DMS 273 treated with DMSO at 0.1 percent for 48 hours (cell line): ENCODE results near the gene CPSF3.
A peak's percentile ranks its signal among the peaks of the same experiment; 100 is the strongest.

ENCODE experiments used
- DNase-seq: peaks from one replicate; lab custom pipeline; 2025; lab: John Stamatoyannopoulos, UW

The CPSF3 gene

DNA sequence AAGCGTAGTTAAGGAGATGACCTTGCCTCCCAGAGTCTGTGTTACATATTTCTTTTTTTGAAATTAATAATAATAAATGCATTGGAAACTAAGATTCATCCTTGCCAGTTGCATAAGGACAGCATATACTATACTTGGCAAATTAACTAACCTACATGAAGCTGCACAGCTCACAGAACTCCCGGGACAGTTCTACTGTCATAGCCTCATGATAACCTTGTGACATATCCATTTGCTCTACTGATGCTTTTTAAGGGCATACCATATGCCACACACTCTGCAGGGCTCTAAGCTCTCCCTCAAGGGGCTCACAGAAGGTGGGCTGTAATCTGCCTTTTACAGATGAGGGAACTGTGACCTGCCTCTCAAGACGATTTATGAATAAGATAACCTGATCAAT lies 3.9 kb upstream of the CPSF3 start:
- no peak for DNase-seq

DNA sequence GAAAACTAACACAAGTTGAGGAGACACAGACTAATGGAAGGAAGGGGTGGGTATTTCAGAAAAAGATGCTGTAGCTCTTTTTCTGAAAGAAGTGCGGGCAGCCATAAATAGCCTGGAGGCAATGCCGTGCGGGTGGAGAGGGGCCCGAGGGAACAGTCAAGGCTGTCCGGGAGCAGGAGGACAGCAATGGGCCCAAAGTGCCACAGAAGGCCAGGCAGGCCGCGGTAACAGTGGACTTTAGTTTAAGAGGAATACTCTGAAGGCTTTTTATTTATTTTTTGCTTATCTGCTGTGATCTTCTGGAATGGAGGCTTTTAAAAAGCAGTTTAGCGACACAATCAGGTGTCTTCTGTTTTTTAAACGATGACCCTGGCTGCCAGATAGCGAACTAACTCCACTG lies 3.0 kb upstream of the CPSF3 start:
- DNase-seq, result no peak

- no peak for DNase-seq
Observed at GRCh38 chr2:9422321-9423099, 944 bp upstream of the CPSF3 start.

- DNase-seq, result no peak
Observed at GRCh38 chr2:9423922-9424272, 443 bp downstream of the CPSF3 start.

DNA sequence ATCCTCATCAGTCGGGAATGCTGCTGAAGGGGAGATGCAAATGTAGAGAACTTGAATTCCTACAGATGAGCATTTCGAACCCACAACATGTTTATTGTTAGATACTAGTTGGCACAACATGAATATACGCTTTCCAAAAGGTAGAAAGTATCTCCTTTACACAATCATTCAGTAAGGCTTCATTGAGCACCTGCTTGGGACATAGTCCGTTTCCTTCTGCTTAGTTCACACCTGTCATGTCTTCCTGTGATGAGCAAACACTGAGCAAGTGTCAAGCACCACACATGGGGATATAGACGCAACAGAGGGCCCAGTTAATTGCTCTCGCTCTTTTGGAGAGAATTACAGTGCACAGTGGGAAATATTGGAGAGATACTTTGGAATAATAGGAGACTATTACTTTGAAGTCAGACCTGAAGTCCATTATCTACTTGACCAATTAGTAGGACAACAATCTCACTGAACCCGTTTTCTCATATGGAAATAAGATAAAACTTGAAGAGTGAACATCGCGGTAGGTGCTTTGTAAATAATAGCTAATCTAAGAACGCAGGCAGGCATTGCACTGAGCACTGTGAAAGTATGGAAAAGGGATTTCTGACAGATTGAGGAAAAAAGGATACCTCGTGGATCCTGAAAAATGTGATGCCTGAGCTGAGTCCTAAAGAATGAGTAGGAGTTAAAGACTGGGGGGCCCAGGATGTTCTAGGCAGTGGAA lies 1.2 kb downstream of the CPSF3 start:
- no peak for DNase-seq

DNA sequence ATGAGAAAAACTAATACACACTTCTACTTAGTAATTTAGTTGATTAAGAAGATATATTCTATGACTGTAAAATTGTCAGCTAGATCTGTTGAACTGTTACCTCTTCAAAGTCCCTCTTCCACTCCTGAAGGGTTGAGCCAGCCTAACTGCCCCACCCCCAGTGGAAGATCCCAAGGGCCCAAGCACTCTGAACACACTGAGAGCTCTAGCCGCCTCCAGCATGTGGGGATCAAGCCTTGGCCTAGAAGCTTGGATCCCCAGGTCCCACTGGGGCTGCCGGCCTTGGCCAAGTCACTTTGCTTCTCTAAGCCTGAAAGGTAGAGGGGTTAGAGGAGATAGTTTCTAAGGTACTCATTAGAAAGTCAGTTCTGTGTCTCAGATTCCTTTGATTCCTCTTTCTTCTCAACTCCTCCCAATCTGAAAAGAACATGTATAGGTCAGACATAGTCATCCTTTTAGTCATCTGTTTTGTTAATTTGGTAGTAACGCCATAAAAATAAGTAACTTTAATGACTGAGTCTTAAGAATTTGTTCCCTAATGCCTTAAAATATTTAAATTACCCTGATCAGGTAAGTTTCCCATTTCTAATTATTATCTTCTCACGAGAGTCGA lies 5.6 kb downstream of the CPSF3 start:
- DNase-seq, result no peak

DNA sequence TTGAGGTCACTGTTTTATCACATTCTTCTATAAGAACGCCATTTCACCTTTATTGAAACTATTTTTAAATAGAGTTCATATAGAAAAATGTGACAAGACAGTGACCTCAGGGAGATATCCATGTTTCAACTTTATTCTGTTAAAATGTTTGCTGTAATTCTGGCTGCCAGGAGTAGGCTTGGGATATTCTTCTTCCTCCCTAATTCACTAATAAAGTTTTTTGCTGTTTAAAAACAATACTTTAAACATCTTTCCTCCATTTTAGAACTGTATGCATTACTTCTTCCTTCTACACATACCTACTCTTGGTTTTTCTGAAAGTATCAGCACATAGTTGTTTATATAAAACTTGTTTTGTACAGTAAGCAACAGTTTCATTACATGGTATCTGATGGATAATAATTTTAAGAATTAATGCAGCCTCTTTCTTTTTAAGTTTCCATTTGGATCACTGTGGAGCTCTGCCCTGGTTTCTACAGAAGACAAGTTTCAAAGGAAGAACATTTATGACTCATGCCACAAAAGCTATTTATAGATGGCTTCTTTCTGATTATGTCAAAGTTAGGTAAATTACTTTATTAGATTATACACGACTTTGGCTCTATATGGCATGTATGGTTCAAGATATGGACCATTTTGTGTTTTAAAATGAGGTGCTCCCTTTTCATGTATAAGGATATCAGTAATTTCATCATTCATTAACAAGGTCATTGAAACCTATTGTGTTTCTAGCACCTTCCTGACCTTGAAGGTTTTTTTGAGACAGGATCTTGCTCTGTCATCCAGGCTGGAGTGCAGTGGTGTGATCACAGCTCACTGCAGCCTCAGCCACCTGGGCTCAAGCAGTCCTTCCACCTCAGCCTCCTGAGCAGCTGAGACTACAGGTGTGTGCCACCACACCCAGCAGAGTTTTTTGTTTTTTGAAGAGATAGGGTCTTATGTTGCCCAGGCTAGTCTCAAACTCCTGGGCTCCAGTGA lies 7.2 kb downstream of the CPSF3 start:
- DNase-seq, result no peak

DNA sequence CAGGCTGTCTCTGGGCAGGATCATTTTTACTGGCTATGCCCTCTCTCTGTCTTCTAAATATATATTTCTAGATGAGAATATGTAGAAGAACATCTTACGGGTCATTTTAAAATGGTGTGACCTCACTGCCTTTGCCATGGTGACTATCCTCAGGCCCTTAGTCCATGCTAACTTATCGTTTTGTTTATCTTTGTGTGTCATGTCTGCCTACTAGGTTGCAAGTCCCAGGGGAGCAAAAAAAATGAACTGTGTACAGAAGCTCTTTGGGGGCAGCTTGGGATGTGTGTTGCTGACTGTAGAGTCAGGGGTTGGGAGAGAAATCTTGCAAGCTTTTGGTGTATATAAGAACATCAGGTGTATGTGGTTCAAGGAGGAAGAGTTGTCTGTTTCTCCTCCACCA lies 11.0 kb downstream of the CPSF3 start:
- no peak for DNase-seq

GRCh38 chr2:9439536-9439935 lies 16.1 kb downstream of the CPSF3 start:
- DNase-seq, result no peak

DNA sequence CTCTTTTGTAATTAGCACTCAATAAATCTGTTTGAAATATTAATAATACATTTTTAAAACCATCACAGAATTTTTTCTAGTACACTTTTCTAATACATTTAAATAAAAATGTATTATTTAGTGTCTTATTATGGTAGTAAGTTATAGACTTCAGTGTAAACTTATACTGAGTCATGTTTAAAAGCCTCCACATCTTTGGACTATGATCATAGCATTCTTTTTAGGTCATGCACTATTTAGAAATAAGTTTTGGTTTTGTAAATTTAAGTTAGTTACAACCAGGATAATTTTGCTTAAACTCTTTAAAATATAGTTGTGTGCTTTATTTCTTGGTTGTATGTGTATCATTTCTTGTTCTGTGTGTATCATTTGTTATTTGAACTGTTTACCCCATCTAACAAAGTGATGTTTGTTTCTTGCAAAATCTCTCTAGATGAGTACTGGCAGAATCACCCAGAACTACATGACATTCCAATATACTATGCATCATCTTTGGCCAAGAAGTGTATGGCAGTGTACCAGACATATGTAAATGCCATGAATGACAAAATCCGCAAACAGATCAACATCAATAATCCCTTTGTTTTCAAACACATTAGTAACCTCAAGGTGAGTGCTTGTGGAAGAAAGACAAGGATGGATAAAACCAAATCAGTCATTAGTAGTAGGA lies 16.7 kb downstream of the CPSF3 start:
- no peak for DNase-seq

DNA sequence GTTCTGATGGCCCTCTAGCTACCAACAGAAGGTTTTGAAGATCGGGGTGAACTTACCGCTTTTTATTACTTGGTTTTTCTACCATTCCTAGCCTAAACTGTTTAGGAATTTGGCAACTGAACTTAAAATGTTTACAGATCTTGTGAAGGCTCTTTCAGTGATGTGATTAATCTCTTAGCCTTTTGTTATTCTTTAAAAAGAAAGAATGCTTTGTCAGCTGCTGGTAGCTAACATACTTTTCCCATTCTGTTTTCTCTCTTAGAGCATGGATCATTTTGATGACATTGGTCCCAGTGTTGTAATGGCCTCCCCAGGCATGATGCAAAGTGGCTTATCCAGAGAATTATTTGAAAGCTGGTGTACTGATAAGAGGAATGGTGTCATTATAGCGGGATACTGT lies 18.1 kb downstream of the CPSF3 start:
- no peak for DNase-seq

- no peak for DNase-seq
Observed at GRCh38 chr2:9443526-9443925, 20.1 kb downstream of the CPSF3 start.

DNA sequence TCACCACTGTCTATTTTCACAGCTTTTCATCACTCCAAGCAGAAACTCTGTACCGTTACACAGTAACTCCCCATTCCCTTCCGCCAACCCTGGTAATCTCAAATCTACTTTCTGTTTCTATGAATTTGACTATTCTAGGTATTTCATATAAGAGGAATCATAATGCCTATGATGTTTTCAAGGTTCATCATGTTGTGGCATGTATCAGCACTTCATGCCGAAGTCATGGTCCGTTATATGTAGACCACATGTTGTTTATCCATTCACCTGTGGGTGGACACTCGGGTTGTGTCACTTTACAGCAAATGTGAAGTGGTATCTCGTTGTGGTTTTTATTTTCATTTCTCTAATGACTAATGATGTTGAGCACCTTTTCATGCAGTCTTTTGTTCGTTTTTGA lies 21.6 kb downstream of the CPSF3 start:
- no peak for DNase-seq

DNA sequence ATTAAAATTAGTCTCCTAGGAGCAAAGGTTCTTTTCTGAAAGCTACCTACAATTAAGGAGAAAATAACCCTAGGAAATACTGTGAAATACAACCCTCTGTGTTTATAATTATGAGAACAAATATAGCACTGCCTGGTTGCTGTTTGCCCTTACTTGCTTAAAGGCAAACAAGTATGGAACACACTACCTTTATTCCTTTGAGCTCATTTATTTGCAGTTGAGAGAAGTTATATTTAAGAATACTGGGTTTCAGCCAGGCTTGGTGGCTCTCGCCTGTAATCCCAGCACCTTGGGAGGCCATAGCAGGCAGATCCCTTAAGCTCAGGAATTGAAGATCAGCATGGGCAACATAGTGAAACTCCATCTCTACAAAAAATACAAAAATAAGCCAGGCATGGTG lies 27.8 kb downstream of the CPSF3 start:
- no peak for DNase-seq

- no peak for DNase-seq
Observed at GRCh38 chr2:9460441-9461017, 37.1 kb downstream of the CPSF3 start.

- no peak for DNase-seq
Observed at GRCh38 chr2:9461079-9461478, 37.6 kb downstream of the CPSF3 start.

- no peak for DNase-seq
Observed at GRCh38 chr2:9462313-9462712, 38.9 kb downstream of the CPSF3 start.

GRCh38 chr2:9462886-9463697 lies 39.6 kb downstream of the CPSF3 start:
- DNase-seq, result peak; percentile 6

DNA sequence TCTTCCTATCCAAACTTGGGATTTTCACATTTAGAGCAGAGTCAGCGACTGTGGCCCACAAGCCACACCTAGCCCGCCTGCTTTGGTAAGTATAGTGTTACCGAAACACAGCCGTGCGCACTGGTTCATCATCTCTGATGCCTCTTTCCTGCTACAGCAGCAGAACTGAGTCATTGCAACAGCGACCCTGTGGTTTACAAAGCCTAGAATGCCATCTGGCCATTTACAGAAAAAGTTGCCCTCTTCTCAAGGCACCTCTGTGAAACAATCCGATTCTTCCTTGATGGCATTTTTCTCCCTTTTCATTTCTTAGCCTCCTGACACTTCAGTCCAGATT lies 40.2 kb downstream of the CPSF3 start:
- DNase-seq, result peak; percentile 29

DNA sequence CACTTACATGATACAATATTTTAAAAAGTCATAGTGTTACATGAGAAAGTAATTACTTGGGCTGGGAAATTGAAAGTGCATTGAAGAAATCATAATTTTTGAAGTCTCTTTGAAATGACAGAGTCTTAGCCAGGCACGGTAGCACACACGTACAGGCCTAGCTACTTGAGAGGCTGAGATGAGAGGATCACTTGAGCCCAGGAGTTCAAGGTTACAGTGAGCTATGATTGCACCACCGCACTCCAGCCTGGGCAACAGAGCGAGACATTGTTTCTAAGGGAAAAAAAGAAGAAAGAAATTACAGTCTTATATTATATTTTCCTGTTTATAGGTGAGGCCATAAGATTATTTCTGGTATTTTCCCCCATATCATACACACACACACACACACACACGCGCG lies 41.7 kb downstream of the CPSF3 start:
- no peak for DNase-seq
